Adrenal gland (tissue), 5 donors: ENCODE data around the gene MYO10.

Experiments
- POLR2A ChIP-seq, 2 donors: fragments of 450-650 bp; IDR thresholded peaks; one replicate each; pipeline ENCODE4 v1.6.1; 2017; ENCODE audit warnings: antibody characterized with exemption in 2 of 2, mild to moderate bottlenecking in 2 of 2, moderate library complexity in 1 of 2
- TF ChIP-seq, protein P1 (sequence below), 6 experiments: fragments of 450-650 bp in 4 of 6; fragments of 200-600 bp in 2 of 6; sonication (generic) in 1 of 6; IDR thresholded peaks; 1 replicate in 5 of 6; 2 replicates in 1 of 6; pipeline versions ENCODE4 v1.5.1 to v1.8.0; 2016 to 2021; ENCODE audit warnings: antibody characterized with exemption in 6 of 6, mild to moderate bottlenecking in 2 of 6, moderate library complexity in 1 of 6
- donor health status: DM: no; HTN: no; CAD: no.

DNA sequence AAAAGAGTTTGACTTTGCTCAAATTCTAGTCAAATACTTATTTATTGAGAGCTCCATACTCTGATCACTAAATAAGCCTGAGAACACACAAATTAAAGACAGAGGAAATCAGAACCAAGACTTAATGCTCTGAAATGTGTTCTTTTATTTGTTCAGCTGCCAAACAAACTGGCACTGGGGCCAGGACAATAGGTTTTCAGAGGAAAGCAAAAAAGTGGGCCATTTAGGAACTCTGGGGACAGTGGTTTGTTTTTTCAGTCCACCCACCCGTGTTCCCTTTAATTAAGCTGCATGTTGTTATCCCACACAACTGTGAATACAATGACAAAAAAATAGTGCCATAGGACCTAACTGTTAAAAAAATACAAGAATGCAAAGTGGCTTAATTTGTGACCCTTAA is 223.9 kb downstream of the MYO10 start:
- TF ChIP-seq, protein P1, sequence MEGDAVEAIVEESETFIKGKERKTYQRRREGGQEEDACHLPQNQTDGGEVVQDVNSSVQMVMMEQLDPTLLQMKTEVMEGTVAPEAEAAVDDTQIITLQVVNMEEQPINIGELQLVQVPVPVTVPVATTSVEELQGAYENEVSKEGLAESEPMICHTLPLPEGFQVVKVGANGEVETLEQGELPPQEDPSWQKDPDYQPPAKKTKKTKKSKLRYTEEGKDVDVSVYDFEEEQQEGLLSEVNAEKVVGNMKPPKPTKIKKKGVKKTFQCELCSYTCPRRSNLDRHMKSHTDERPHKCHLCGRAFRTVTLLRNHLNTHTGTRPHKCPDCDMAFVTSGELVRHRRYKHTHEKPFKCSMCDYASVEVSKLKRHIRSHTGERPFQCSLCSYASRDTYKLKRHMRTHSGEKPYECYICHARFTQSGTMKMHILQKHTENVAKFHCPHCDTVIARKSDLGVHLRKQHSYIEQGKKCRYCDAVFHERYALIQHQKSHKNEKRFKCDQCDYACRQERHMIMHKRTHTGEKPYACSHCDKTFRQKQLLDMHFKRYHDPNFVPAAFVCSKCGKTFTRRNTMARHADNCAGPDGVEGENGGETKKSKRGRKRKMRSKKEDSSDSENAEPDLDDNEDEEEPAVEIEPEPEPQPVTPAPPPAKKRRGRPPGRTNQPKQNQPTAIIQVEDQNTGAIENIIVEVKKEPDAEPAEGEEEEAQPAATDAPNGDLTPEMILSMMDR (IDR thresholded peaks at IDR 0.05) = no peak
- no peak for TF ChIP-seq POLR2A (IDR thresholded peaks at IDR 0.05)
